ENCODE results near the gene INPP5D. TPM values are rescaled to one million over a fixed set of nuclear protein-coding genes. Genes with fewer than 3 reads are reported as not detected.
A peak's percentile ranks its signal among the peaks of the same experiment; 100 is the strongest.

Gene INPP5D
- polyA plus RNA-seq, 3 donors: 30.6 to 90.2 (median 54.8) TPM

- H3K4me2 ChIP-seq (replicated peaks; ENCODE audit: extremely low read depth, low read length, poor library complexity, severe bottlenecking): peak overlapping the region; percentile 84
- H3K79me2 ChIP-seq (ENCODE audit: insufficient read depth, low read length): peaks cover 75% of the 10 kb centered on the region
- peak overlapping the region; percentile 96 for H3K9ac ChIP-seq (ENCODE audit: insufficient read depth, low read length, poor library complexity, severe bottlenecking)
- peaks cover 53% of the 10 kb centered on the region for H3K4me1 Mint-ChIP-seq
- no peaks in the 10 kb centered on the region for H3K27me3 ChIP-seq (ENCODE audit: control insufficient read depth in 2 of 2, insufficient read depth in 2 of 2, low read length in 2 of 2)
- 0% methylated on average over 1 of the region's 10 CpGs for WGBS (ENCODE audit: insufficient coverage)
- H3K27me3 Mint-ChIP-seq (ENCODE audit: low read depth in 3 of 3): peaks cover 0 to 4% (median 0%) of the 10 kb centered on the region in 3 donors
- no peak overlapping the region for H2AFZ ChIP-seq (ENCODE audit: insufficient read depth, low read depth, low read length, poor library complexity, severe bottlenecking)
- H3K4me1 ChIP-seq (ENCODE audit: control insufficient read depth in 1 of 2, insufficient read depth in 2 of 2, low read length in 2 of 2): peaks cover 50 to 63% of the 10 kb centered on the region in 2 donors
- peak overlapping the region; percentile 81 to 99 (median 87) for H3K4me3 ChIP-seq (replicated peaks in 1 of 3; ENCODE audit: low read depth in 2 of 3, low read length in 3 of 3)
- H4K20me1 ChIP-seq (ENCODE audit: insufficient read depth, low read length): peaks cover 54% of the 10 kb centered on the region
- no peak for TF ChIP-seq CTCF (IDR thresholded peaks at IDR 0.05)
- peak overlapping the region; percentile 97 to 98 for H3K4me3 Mint-ChIP-seq
- peak overlapping the region; percentile 92 to 97 (median 96) for H3K27ac Mint-ChIP-seq
- peaks cover 3 to 17% of the 10 kb centered on the region in 2 donors for H3K36me3 Mint-ChIP-seq
- H3K27ac ChIP-seq (ENCODE audit: low read depth in 1 of 2, low read length in 2 of 2): peak overlapping the region; percentile 80 to 99
- DNase-seq: peak; percentile 48 to 60 (median 51)
- H3K36me3 ChIP-seq (replicated peaks in 1 of 2; ENCODE audit: control insufficient read depth in 1 of 2, insufficient read depth in 2 of 2, low read length in 2 of 2): peaks cover 2 to 5% of the 10 kb centered on the region in 2 donors
- no peaks in the 10 kb centered on the region for H3K9me3 ChIP-seq (replicated peaks in 1 of 2; ENCODE audit: control insufficient read depth in 1 of 2, insufficient read depth in 1 of 2, low read length in 2 of 2)
- H3K9me3 Mint-ChIP-seq: peaks cover 0 to 3% (median 0%) of the 10 kb centered on the region in 7 donors
- intact Hi-C loops (cut with micrococcal nuclease): loop anchor here (2.0 to 5.0 kb wide), 3 partner anchors 26 to 181 kb away; no protein-coding TSS in a partner anchor
Observed at GRCh38 chr2:233060980-233061590, 943 bp downstream of the INPP5D start.

GRCh38 chr2:233061591-233062450 lies 1.7 kb downstream of the INPP5D start:
- TF ChIP-seq CTCF (IDR thresholded peaks at IDR 0.05): peak; percentile 44
- intact Hi-C loops (cut with micrococcal nuclease): loop anchor here (2.0 to 5.0 kb wide), 3 partner anchors 25 to 180 kb away; no protein-coding TSS in a partner anchor

More at GRCh38 chr2:233061591-233062450, 1.7 kb downstream of the INPP5D start:
- H3K4me1 ChIP-seq (ENCODE audit: control insufficient read depth in 1 of 2, insufficient read depth in 2 of 2, low read length in 2 of 2): peaks cover 53 to 66% of the 10 kb centered on the region in 2 donors
- Mint-ChIP-seq H3K9me3 (peaks cover 0 to 3% (median 0%) of the 10 kb centered on the region in 7 donors), H3K27ac (peak overlapping the region; percentile 92 to 97 (median 96)), H3K4me3 (peak overlapping the region; percentile 97 to 98), H3K4me1 (peaks cover 56% of the 10 kb centered on the region), H3K36me3 (peaks cover 8 to 25% of the 10 kb centered on the region in 2 donors), H3K27me3 (ENCODE audit: low read depth in 3 of 3) (peaks cover 0 to 4% (median 0%) of the 10 kb centered on the region in 3 donors)
- peaks cover 82% of the 10 kb centered on the region for H3K79me2 ChIP-seq (ENCODE audit: insufficient read depth, low read length)
- peak; percentile 45 to 76 (median 60) for DNase-seq
- peaks cover 62% of the 10 kb centered on the region for H4K20me1 ChIP-seq (ENCODE audit: insufficient read depth, low read length)
- H3K27ac ChIP-seq (ENCODE audit: low read depth in 1 of 2, low read length in 2 of 2): peak overlapping the region; percentile 80 to 99
- no peaks in the 10 kb centered on the region for H3K27me3 ChIP-seq (ENCODE audit: control insufficient read depth in 2 of 2, insufficient read depth in 2 of 2, low read length in 2 of 2)
- H3K9ac ChIP-seq (ENCODE audit: insufficient read depth, low read length, poor library complexity, severe bottlenecking): peak overlapping the region; percentile 96
- H3K4me2 ChIP-seq (replicated peaks; ENCODE audit: extremely low read depth, low read length, poor library complexity, severe bottlenecking): peak overlapping the region; percentile 84
- H3K36me3 ChIP-seq (replicated peaks in 1 of 2; ENCODE audit: control insufficient read depth in 1 of 2, insufficient read depth in 2 of 2, low read length in 2 of 2): peaks cover 9 to 10% of the 10 kb centered on the region in 2 donors
- H2AFZ ChIP-seq (ENCODE audit: insufficient read depth, low read depth, low read length, poor library complexity, severe bottlenecking): no peak overlapping the region
- H3K4me3 ChIP-seq (replicated peaks in 1 of 3; ENCODE audit: low read depth in 2 of 3, low read length in 3 of 3): peak overlapping the region; percentile 81 to 99 (median 87)
- no peaks in the 10 kb centered on the region for H3K9me3 ChIP-seq (replicated peaks in 1 of 2; ENCODE audit: control insufficient read depth in 1 of 2, insufficient read depth in 1 of 2, low read length in 2 of 2)
- WGBS (ENCODE audit: insufficient coverage): 2% methylated on average over 12 of the region's 12 CpGs

Measured in CD14-positive monocyte (primary cell).